SW480 (cell line): Measurements from ENCODE around the gene FTCD.
"Not testable (repeated sequence)": the region's sequence is repeated elsewhere in the genome, so short reads cannot be mapped to it uniquely, and the experiment has no call there.

Source experiments
- DNase-seq: peaks from one replicate; pipeline ENCODE4 v3.0.0-alpha.2; 2016; ENCODE audit warnings: low spot score

Gene FTCD, protein sequence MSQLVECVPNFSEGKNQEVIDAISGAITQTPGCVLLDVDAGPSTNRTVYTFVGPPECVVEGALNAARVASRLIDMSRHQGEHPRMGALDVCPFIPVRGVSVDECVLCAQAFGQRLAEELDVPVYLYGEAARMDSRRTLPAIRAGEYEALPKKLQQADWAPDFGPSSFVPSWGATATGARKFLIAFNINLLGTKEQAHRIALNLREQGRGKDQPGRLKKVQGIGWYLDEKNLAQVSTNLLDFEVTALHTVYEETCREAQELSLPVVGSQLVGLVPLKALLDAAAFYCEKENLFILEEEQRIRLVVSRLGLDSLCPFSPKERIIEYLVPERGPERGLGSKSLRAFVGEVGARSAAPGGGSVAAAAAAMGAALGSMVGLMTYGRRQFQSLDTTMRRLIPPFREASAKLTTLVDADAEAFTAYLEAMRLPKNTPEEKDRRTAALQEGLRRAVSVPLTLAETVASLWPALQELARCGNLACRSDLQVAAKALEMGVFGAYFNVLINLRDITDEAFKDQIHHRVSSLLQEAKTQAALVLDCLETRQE

GRCh38 chr21:46155514-46156377 lies at the start of gene FTCD:
Gene FTCD, minus strand, starts transcription at chr21:46155579. Its CDS starts 56 bp downstream, at chr21:46155523.
- no peak for DNase-seq

DNA sequence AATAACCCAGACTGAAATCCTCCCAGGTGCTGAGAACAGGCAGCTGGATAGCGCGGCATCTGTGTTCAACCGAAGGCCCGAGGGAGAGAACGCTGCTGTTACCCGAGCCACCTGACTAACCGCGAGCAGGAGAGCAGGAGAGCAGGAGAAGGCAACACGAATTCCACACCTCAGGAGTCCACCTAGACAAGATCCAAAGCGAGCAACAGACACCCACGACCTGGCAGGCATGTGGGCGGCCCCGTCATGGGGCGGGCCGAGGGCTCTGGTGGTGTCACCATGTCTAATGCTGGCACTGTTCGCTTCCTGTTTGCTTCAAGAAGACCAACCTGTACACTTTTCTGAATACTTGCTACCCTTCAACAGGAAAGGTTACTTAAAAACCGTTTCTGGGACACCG lies 49.8 kb upstream of the FTCD start:
- DNase-seq, result no peak

- DNase-seq, result no peak
Measured at GRCh38 chr21:46203203-46203600, 47.8 kb upstream of the FTCD start.

- no peak for DNase-seq
Measured at GRCh38 chr21:46202592-46203202, 47.3 kb upstream of the FTCD start.

DNA sequence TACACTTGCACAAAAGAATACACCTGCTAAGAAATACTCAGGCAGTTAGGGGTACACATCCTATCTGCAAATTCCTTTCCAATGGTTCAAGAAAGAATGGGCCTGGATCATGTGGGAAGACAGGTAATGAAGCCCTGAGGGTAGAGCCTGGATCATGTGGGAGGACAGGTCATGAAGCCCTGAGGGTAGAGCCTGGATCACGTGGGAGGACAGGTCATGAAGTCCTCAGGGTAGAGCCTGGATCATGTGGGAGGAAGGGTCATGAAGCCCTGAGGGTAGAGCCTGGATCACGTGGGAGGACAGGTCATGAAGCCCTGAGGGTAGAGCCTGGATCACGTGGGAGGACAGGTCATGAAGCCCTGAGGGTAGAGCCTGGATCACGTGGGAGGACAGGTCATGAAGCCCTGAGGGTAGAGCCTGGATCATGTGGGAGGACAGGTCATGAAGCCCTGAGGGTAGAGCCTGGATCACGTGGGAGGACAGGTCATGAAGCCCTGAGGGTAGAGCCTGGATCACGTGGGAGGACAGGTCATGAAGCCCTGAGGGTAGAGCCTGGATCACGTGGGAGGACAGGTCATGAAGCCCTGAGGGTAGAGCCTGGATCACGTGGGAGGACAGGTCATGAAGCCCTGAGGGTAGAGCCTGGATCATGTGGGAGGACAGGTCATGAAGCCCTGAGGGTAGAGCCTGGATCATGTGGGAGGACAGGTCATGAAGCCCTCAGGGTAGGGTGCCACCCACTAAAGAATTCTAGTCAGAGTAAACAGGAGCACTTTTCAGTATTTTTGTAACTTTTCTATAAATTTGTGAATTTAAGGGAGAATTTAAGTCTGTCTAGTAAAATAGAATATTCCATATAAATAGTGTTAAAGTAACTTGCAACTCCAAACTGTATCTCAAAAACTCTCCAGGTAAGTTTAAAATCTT lies 45.8 kb upstream of the FTCD start:
- DNase-seq, result not testable (repeated sequence)

- no peak for DNase-seq
Measured at GRCh38 chr21:46199436-46200373, 44.3 kb upstream of the FTCD start.

DNA sequence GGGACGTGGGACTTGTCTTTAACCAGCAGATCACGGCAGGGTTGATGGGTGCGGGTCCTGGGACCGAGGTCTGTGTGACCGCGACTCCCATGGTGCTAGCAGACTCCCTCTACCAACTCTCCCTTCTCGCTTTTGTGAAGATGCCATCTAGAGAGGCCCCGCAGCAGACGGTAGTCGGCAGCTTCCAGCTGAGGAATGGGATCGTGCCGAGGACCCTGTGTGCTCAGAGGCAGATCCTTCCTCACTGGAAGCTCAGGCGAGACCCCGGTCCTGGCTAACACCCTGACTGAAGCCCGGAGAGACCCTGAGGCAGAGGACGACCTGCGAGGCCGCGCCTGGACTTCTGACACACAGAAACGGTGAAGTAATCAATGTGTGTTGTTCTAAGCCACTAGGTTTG lies 41.4 kb upstream of the FTCD start:
- no peak for DNase-seq

DNA sequence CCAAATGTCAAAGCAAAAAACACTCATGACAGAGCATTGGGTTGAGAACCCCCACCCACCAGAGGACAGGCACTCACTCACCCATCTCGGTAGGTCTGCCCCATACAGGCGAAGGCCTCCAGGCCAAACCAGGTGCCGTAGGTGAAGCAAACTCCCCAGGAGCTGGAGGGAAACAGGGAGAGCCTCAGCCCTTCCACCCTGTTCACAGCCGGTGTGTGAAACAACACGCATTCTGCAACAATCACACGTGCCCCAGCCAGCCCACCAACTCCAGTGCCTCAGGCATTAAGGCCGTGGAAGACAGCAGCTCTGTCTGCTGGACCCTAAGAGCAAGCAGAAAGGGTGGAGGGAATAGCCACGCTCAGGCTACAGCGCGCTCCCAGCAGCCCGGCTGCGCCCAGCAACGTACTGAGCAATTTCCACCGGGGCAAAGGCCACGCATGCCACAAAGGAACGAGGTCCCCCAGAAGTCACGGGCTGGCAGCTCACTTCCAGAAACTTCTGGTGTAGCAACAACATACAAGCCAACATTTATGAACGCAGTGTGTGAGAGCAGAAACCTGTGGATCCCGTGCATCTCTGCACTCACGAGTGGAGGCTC lies 40.3 kb upstream of the FTCD start:
- no peak for DNase-seq

- DNase-seq, result no peak
Measured at GRCh38 chr21:46194374-46195334, 39.3 kb upstream of the FTCD start.

DNA sequence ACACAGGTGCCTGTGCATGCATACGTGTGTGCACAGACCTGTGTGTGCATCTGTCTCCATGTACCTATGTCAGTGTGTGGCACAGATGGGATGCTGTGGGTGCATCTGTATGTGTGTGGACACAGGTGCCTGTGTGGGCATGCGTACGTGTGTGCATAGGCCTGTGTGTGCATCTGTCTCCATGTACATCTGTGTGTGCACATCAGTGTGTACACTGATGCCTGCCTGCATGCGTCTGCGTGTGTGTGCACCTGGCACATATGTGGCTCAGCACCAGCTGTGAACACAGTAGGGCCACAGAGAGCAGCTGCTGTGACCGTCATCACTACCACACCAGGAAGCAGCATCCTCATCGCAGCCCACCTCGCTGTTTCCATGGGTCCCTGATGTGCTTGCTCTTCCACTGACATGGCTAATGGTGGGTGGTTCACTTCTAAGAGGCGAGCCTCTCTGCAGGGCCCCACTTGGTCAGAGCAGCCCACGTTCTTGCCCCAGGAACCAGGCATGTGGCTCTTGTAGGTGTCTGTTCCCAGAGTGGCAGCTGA lies 38.5 kb upstream of the FTCD start:
- DNase-seq, result no peak

DNA sequence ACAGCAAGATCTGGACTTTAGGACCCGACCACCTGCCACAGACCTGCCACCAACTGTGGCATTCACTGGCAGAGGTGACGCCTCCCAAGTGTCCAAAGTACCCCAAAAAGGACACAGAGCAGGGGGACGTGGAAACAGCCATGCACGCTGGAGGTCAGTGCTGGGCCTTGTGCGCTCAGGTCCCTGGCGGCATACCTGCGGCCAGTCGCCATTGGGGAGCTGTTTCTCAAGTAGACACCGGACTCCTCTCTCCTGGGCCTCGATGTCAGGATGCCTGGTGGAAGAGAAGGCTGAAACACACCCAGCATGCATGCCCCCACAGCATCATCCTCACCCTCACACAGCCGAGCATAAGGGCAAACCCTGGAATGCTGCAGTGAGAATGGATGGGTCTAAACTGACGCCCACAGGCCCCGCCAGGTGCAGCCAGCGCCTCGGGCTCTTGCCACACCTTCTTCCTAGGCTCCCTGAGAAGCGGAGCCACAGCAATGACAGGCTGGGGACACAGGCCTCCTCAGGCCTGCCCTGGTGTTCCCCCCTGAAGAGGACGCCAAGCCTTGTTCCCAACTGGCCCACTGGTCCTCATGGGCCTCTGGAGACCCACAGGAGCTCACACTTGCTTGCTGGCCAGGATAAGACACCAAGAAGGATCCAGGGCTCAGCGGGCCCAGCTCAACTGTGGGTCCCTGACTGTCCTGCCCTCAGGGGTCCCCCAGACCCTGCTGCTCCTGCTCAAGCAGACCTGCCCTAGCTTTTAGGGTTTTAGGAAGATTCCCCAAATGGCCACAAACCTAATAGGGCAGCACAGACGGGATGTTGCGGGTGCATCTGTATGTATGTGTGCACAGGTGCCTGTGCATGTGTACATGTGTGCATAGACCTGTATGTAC lies 36.6 kb upstream of the FTCD start:
- no peak for DNase-seq

DNA sequence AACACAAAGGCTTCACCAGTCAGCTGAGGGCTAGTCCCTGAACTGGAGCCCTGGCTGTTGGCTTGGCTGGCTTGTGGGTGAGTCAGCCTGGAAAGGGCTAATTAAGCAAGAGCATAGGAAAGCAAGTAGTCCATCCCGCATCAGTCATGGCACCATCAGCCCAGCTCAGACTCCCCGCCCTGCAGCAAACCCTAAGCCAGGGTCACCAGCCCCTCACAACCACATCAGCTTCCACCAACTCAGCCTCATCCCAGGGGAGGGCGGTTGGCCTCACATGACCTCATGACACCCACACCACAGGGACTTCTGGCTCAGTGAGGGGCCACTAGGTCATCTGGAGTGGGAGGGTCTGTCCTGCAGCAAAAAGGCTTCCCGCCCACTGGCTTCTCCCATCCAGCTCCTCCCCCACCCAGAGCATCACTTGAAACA lies 35.9 kb upstream of the FTCD start:
- no peak for DNase-seq

DNA sequence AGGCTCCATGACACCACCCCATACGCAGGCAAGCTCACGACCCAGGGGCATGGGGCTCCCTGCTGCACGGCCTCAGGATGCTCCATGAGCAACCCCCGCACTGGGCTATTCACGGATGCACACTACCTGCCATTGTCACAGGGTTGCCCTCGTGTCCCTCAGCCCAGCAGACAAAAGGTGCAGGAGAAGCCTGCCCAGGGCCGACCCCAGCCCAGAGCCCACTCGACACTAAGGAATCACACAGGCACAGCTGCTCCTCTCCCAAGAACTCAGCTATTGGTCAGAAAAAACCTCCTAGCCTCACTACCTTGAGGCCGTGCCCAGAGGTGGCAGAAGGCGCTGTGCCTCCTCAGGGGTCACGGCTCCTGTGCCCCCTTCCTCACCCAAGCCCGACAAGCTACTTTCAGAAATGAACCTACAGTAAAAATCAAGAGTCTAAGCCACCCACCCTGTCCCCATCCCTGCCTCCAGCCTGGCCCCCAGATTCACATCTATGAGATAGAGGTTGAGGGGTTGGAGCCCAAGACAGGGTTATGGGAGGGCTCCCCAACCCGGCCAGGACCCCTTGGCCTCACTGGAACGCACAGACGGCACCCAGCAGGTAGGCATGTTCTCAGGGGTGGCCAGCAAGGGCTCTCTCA lies 35.2 kb upstream of the FTCD start:
- no peak for DNase-seq

- DNase-seq, result no peak
Measured at GRCh38 chr21:46189959-46190490, 34.6 kb upstream of the FTCD start.

GRCh38 chr21:46189213-46189958 lies 34.0 kb upstream of the FTCD start:
- no peak for DNase-seq
